ENCODE data around the gene PPP1R11.

Gene PPP1R11

DNA sequence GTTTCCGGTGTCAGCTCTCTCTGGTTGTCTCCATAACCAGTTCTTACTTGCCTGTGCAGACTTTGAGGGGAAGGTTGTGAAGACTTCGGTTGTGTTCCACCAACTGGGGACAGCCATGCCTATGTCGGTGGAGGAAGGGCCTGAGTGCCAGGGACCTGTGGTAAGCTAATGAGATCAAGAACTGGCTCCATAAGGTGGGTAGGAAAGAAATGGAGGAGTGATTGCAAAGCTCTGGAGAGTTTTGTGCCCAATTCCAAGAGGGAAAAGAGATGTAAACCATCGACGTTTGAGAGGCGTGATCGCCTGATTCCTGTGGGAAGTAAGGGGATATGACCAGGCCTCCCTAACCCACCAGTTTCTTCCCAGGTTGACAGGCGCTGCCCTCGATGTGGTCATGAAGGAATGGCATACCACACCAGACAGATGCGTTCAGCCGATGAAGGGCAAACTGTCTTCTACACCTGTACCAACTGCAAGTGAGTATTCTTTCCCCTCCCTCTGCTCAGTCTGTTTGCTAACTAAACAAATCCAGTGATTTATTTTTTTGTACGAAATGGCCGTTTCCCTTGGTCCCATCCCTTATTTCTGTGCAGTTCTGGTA is 5.0 kb upstream of the PPP1R11 start:
- DNase-seq (ENCODE audit: low spot score): no peak

DNA sequence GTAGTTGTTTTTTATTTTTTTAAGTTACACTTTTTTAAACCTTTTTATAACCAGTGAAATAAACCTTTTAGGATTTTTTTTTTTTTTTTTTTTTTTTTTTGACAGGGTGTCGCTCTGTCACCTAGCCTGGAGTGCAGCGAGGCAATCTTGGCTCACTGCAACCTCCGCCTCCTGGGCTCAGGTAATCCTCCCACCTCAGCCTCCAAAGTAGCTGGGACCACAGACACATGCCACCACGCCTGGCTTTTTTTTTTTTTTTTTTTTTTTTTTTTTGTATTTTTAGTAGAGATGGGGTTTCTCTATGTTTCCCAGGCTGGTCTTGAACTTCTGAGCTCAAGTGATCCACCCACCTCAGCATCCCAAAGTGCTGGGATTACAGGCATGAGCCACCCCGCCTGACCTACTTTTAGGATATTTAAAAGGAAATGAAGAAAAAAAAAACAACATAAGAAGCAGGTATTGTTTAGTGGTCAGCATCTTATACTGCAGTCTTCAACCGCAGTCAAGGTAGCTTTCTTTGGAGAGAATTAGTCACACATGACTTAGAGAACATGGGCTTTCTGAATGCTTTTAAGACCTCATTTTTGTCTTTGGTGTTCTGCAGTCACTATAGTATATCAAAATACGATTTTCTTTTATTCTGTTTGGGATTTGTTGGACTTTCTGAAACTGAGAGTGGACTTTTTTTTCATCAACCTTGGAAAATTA is 4.4 kb upstream of the PPP1R11 start:
- DNase-seq (ENCODE audit: low spot score): no peak

DNA sequence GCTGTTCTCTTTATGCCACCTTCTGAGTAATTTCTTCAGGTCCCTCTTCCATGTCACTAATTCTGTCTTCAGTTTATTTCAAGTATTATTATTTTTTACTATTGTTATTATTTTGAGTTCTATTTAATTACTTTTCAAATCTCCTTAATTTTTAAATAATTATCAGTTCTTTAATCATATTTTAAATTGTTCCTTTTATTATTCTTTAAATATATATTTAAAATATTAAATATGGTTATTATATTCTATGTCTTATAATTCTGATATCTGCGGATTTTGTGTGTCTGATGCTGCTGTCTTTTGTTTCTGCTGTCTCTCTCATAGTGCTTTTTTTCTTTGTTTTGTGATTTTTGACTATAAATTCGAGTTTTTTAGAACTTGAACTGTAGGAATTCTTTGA is 3.7 kb upstream of the PPP1R11 start:
- no peak for DNase-seq (ENCODE audit: low spot score)

- no peak for DNase-seq (ENCODE audit: low spot score)
Observed at GRCh38 chr6:30066082-30066481, 916 bp upstream of the PPP1R11 start.

DNA sequence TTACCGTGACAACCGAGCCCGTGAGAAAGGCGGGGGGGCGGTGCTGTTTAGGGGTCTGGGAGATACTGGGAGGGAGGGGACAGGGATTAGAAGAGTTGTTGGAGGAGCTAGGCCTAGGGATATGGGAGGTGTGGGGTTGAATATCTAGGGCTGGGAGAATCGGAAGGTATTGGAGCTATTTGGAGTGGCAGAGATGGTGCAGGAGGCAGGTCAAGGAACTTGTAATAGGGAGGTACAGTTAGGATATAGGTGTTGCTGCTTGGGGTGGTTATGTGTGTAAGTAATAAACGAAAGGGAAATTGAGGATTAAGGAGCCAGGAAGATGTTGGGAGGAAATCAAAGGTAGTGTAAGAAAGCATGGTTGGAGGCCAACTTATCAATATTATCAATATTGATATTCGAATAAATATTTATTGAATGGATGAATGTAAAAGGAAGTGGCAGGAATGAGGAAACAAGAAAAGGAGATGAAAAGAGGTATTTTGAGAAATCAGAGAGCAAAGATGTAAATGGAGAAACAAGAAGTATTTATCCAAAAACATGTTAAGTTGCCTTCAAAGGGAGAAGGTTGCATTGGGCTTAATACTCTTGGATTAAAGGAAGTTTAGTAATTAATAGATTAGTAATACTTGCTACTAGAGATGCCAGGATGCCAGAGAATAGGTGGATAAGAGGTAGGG is 602 bp downstream of the PPP1R11 start:
- DNase-seq (ENCODE audit: low spot score): peak; percentile 62

DNA sequence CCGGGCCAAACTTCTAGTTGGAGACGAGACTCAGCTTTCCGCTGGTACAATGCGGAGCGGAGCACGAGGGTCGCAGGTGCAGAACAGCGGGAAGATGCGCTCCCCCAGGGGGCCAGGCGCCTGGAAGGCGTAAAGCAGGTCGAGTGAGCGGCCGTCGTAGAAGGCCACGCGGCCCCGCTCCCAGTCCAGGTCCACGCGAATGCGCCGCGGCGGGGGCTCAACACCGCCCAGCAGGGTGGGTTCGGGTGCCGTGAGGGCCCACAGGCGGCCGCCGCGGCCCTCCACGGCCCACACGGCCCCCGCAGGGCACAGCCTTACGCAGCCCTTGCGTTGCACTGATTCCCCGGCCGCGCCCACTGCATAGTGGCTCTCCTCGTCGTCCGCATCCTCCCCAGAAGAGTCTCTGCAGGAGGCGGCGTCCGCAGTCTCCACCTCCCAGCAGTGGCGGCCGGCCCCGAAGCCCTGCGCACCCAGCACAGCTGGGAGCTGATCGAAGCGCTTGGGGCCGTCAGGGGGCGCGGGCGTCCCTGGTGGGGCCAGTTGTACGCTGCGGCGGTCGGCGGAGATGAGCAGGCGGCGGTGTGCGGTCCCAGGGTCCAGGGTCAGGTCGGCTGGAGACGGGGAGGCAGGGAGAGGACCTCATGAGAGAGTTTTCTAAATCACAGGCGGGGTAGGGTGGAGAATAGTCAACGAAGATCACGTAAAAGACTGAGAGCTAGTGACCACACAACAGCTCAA is 4.3 kb downstream of the PPP1R11 start:
- no peak for DNase-seq (ENCODE audit: low spot score)

- DNase-seq (ENCODE audit: low spot score): no peak
Observed at GRCh38 chr6:30071858-30072257, 4.9 kb downstream of the PPP1R11 start.

GRCh38 chr6:30073489-30074235 is 6.7 kb downstream of the PPP1R11 start:
- no peak for DNase-seq (ENCODE audit: low spot score)

DNA sequence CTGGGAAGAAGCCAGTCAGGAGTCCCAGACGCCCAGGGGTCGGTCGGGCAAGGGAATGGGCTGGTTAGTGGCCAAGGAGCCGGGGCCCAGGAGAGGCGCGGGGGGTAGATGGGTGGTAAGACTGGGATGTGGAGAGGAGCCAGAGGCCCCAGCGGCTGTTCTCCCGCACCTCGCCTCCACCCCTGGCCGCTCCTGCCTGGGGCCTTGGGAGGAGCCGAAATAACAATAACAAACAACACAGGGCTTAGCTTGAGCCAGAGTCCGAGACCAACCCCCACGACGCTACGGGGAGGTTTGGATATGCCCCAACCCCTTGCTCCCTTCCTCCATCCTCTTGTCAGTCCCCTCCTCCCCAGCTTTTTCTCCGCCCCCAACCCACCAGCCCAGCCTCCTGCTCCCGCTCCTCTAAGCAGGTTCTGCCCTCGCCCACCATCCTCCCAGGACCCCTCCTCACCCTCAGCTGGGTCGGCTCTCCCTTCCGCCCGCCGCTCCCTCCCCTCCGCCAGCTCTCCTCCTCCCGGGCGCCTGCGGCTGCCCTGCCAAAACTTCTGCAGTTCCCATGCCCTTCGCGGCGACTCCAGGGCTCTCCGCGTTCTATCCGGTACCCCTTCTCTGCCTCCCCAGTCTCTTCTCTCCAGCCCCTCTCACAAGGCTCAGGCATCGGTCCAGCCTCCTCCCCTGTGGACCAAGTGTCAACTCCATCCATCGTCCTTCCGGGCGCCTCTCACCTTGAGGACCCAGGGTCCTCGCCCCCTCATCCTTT is 7.5 kb downstream of the PPP1R11 start:
- no peak for DNase-seq (ENCODE audit: low spot score)

DNA sequence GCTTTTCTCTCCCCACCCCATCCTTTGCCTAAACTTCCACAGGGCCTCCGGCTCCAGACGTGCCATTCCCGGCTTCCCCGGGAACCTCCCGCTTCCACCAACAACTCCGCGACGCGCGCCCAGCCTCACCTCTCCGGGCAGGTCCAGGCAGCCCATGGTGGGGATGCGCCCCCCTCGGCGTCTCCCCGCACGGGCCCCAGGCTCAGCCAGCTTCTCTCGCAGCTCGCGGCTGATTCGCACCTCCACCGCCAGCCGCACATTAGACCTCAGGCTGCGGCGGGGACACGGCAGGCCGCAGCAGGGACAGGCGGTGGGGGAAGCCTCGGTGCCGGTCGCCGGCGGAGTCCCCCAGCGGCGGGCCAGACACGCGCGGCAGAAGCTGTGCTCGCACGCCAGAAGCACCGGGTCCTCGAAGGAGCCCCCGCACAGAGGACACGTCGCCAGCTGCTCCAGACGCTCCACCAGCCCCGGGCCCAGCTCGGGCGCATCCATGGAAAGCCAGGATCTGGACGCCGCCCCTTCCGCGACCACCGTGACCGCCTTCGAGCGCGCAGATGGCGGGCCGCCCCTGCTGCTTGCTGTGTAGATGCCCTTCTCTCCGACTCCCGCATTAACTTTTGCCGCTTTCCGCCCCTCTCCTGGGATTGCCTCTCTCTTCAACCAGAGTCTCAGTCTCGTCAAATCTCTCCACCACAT is 8.2 kb downstream of the PPP1R11 start, which contains the start of gene RNF39:
Gene RNF39 (minus strand): TSS at position 676 of the 696 bp plus-strand sequence. CDS start 184 bp downstream, at position 492.
- no peak for DNase-seq (ENCODE audit: low spot score)

DNA sequence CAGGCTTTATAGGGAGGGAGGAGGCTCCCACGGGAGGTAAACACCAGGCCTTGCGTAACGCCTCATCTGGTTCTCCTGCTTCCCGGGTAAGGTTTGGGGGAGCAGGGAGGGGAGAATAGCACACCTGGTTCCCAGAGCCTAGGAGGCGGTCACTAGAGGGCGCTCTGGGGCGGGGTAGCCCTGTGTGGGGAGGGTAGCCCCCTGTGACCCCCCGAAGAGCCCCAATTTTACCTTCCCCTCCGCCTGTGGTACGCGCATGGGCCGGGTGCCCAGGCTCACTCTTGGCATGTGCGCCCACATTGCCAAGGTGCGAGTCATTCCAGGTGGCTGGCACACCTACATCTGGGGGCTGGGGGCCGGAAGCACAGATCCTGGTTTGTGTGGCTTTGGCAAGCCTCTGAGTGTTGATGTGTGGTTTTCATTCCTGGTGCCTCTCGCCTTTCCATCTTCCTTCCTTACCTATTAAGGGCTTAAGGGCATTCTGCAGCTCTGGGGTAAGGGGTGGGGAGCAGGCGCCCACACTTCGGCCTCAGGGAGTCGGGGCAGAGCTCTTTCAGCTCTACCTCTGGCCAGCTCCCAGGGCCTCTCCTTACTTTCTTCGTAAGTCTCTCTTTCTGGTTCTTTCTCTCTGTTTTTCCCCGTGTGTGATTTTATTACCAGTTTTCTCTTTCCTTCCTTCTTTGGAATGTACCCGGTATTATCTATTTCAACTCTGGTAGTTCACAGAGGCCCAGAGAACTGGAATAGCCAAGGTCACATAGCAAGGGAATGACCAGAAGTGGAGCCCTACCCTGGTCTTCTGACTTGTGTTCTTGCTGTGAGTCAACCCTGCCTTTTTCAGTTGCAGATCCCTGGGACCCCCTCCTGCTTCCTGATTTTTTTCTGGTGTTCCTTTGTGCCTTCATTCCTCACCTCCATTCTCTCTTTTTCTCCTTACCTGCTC is 9.1 kb downstream of the PPP1R11 start:
- peak; percentile 59 for DNase-seq (ENCODE audit: low spot score)

GRCh38 chr6:30077218-30077617 is 10.2 kb downstream of the PPP1R11 start:
- DNase-seq (ENCODE audit: low spot score): no peak

GRCh38 chr6:30087876-30088275 is 20.9 kb downstream of the PPP1R11 start:
- DNase-seq (ENCODE audit: low spot score): no peak

DNA sequence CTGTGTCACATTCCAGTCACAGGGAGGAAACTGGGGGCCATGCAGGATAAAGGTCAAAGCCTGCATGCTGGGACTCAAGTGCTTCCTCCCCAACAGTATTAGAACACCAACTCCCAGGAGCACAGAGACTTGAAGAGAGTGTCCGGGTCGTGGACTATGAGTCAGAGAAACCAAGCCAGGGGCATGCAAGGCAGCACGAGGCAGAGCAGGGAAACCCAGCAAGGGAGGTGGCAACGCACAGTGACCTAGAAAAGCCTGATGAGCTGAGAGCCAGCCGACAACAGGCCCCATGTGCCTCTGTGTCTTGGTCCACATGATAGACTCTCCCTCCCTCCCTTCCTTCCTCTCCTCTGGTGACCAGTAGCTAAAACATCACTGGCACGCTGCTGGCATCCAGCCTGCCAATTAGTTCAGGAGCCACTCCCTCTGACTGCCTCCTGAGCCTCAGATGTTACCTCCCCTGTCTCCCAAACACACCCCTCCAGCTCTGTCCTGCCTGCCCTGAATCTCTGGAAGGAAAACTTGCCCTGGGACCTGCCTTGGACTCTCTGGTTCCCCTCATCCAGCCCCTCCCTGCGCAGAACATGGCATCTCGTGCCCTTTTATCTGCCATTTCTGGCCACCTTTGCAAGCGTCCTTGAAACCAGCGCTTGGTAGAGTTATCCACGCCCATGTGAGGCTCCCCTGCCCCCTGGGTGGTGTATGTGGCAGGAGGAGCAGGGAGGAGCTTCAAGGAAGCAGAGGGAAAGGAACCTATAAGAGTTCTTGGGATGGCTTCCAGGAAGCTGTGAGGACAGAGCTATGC is 24.8 kb downstream of the PPP1R11 start:
- no peak for DNase-seq (ENCODE audit: low spot score)

DNA sequence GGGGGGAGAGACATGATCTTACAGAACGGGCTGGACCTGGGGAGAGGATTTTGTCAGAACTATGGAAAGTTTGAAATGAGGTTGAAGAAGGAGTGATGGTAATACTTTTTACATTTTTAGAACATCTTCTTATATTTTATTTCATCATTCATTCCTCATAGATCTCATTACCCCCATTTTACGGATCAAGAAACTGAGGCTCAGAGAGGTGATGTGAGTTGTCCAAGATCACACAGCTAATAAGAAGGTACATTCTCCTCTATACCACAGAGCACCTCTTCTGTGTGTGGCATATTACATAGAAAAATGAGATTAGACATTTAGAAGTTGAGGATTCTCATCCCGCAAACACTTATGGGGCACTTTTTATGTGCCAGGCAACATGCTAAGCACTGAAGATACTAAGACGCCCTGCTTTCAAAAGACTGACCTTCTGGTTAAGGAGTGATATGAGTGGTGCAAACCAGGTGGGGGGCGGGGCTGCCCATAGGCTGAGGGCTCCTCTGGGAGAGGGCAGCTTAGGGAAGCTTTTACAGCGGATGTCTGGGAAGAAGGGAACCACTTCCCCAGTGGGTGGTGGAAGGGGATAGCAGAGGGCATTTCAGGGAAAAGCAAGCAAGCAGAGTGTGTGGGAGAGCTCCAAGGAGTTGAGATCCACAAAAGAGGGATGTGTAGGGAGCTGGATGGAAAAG is 26.0 kb downstream of the PPP1R11 start:
- no peak for DNase-seq (ENCODE audit: low spot score)

GRCh38 chr6:30093951-30094661 is 27.1 kb downstream of the PPP1R11 start:
- DNase-seq (ENCODE audit: low spot score): no peak

GRCh38 chr6:30096829-30097228 is 29.8 kb downstream of the PPP1R11 start:
- DNase-seq (ENCODE audit: low spot score): no peak
